Endothelial cell of umbilical vein (primary cell): Measurements from ENCODE around the gene SLAMF1. TPM values are rescaled to one million over a fixed set of nuclear protein-coding genes. Genes with fewer than 3 reads are reported as not detected.

Source experiments
- BruUV-seq: library from RNA; stranded (reverse); fragments of 400-500 nt; replicated peaks from 2 replicates; lab custom pipeline; 2021; lab: Mats Ljungman, UMichigan
- CTCF ChIA-PET: fragments of 300-600, 350-600 bp; sonication (Branson Sonifier 250); formaldehyde crosslinking; loops from one replicate; lab custom pipeline; 2021; ENCODE audit warnings: antibody characterized with exemption, inconsistent platforms; lab: Charles Lee
- POLR2A ChIA-PET: fragments of 300-600, 350-600 bp; sonication (Branson Sonifier 250); formaldehyde crosslinking; loops from one replicate; lab custom pipeline; 2021; ENCODE audit warnings: antibody characterized with exemption, inconsistent platforms; lab: Charles Lee
- DNase-seq: peaks from one replicate; pipeline ENCODE4 v3.0.0-alpha.2; 2011; ENCODE audit warnings: low read depth, low spot score
- FAIRE-seq: peaks from 2 replicates; lab custom pipeline; 2011; peaks lifted over from hg19 to GRCh38; lab: Jason Lieb, UNC
- H2AFZ ChIP-seq: 2 replicates; pipeline ENCODE4 v1.6.0; 2012; ENCODE audit warnings: low read depth, low read length, control low read depth, inconsistent platforms
- H3K27ac ChIP-seq: 2 replicates; pipeline ENCODE4 v1.5.1; 2011; ENCODE audit warnings: low read depth, mild to moderate bottlenecking, control low read depth, low read length, moderate library complexity; ENCODE audit not compliant: insufficient read depth
- H3K27me3 ChIP-seq, 2 experiments: 2 replicates each; pipeline versions ENCODE4 v1.6.0 to v1.6.1; 2011; ENCODE audit warnings: low read length in 2 of 2, mixed read lengths in 1 of 2; ENCODE audit not compliant: control insufficient read depth in 2 of 2, insufficient read depth in 2 of 2
- H3K36me3 ChIP-seq, 2 experiments: 2 replicates in 1 of 2; 3 replicates in 1 of 2; pipeline ENCODE4 v1.5.1; 2011; ENCODE audit warnings: low read length in 2 of 2, mild to moderate bottlenecking in 1 of 2, moderate library complexity in 1 of 2; ENCODE audit not compliant: control insufficient read depth in 2 of 2, insufficient read depth in 2 of 2; ENCODE audit errors: extremely low read depth in 1 of 2
- H3K4me1 ChIP-seq: 3 replicates; pipeline ENCODE4 v1.5.1; 2011; ENCODE audit warnings: mild to moderate bottlenecking, low read length; ENCODE audit not compliant: control insufficient read depth, insufficient read depth; ENCODE audit errors: extremely low read depth
- H3K4me2 ChIP-seq: 2 replicates; pipeline ENCODE4 v1.6.1; 2011; ENCODE audit warnings: low read length, control low read depth, mixed read lengths; ENCODE audit not compliant: insufficient read depth
- H3K4me3 ChIP-seq, 3 experiments: fragments of 200-600 bp in 1 of 3; sonication (generic), shearing (Covaris generic) in 1 of 3; replicated peaks in 1 of 3; 2 replicates each; pipeline ENCODE4 v1.5.1; 2011 to 2016; ENCODE audit warnings: control low read depth in 3 of 3, low read length in 3 of 3, mild to moderate bottlenecking in 2 of 3, inconsistent platforms in 1 of 3, low read depth in 1 of 3, moderate library complexity in 1 of 3; ENCODE audit not compliant: insufficient read depth in 1 of 3
- H3K79me2 ChIP-seq: 2 replicates; pipeline ENCODE4 v1.6.0; 2012; ENCODE audit warnings: low read length, inconsistent platforms; ENCODE audit not compliant: control insufficient read depth, insufficient read depth
- H3K9ac ChIP-seq: replicated peaks from 2 replicates; pipeline ENCODE3; 2011; ENCODE audit warnings: low read length, control low read depth; ENCODE audit not compliant: insufficient read depth; ENCODE audit errors: extremely low read depth
- H3K9me1 ChIP-seq: replicated peaks from 3 replicates; pipeline ENCODE4 v1.6.0; 2011; ENCODE audit warnings: mild to moderate bottlenecking, low read length; ENCODE audit not compliant: control insufficient read depth, insufficient read depth; ENCODE audit errors: extremely low read depth
- H3K9me3 ChIP-seq: replicated peaks from 2 replicates; pipeline ENCODE4 v1.5.1; 2012; ENCODE audit warnings: low read length, inconsistent platforms; ENCODE audit not compliant: control insufficient read depth, insufficient read depth
- H4K20me1 ChIP-seq: replicated peaks from 2 replicates; pipeline ENCODE3; 2011; ENCODE audit warnings: mild to moderate bottlenecking, low read length; ENCODE audit not compliant: control insufficient read depth, insufficient read depth; ENCODE audit errors: extremely low read depth
- EZH2 ChIP-seq: IDR thresholded peaks from 2 replicates; pipeline ENCODE4 v1.6.1; 2012; ENCODE audit warnings: borderline replicate concordance, low read depth, mild to moderate bottlenecking, moderate library complexity, low read length, inconsistent platforms; ENCODE audit not compliant: severe bottlenecking
- FOS ChIP-seq: IDR thresholded peaks from 2 replicates; pipeline ENCODE4 v1.6.1; 2011; ENCODE audit warnings: mild to moderate bottlenecking, low read length, moderate library complexity, borderline replicate concordance; ENCODE audit not compliant: insufficient read depth
- MAX ChIP-seq: IDR thresholded peaks from 2 replicates; pipeline ENCODE4 v1.6.1; 2011; ENCODE audit not compliant: insufficient read depth, insufficient read length
- MYC ChIP-seq: IDR thresholded peaks from one replicate; pipeline ENCODE4 v1.6.1; 2011; ENCODE audit warnings: mild to moderate bottlenecking, low read depth, low read length
- POLR2AphosphoS5 ChIP-seq: IDR thresholded peaks from 2 replicates; pipeline ENCODE4 v1.6.1; 2012; ENCODE audit warnings: low read depth, mild to moderate bottlenecking, control low read depth, low read length, moderate library complexity; ENCODE audit not compliant: insufficient read depth
- dilution Hi-C: fragments of 300-500 bp; cut with MboI; formaldehyde crosslinking; loops from one replicate; pipeline ENCODE4 v1.15.0; 2019; ENCODE audit warnings: low sequenced_read_pairs; ENCODE audit not compliant: extremely low pct_ligation_motif_present
- intact Hi-C: fragments of 100-400 bp; cut with micrococcal nuclease; formaldehyde crosslinking; loops from one replicate; pipeline ENCODE4 v1.10.0; 2022
- polyA plus RNA-seq, 4 experiments: library from polyadenylated mRNA; depleted of rRNA in 3 of 4; stranded (reverse) in 3 of 4; unstranded in 1 of 4; fragments of >200 nt; gene quantifications; 2 replicates each; pipeline versions ENCODE4 v1.2.1 to v1.2.3, GENCODE V29; 2011 to 2012; ENCODE audit warnings: missing spikeins in 1 of 4
- total RNA-seq: library from RNA; stranded (reverse); gene quantifications from 2 replicates; pipeline ENCODE4 v1.2.3, GENCODE V29; 2021
- TF ChIP-seq, protein P1 (sequence below), 2 donors: IDR thresholded peaks; 1 replicate in 1 of 2; 2 replicates in 1 of 2; pipeline ENCODE4 v1.5.1; 2011; ENCODE audit warnings: low read length in 2 of 2, mild to moderate bottlenecking in 2 of 2, moderate library complexity in 2 of 2, control low read depth in 1 of 2, inconsistent platforms in 1 of 2, low read depth in 1 of 2; ENCODE audit not compliant: insufficient read depth in 1 of 2; ENCODE audit errors: extremely low read depth in 1 of 2

Gene SLAMF1
- total and polyA plus RNA-seq, 2 donors (not counting 3 experiments of a cell fraction or from before 2014, with no cell fraction given), result not detected

DNA sequence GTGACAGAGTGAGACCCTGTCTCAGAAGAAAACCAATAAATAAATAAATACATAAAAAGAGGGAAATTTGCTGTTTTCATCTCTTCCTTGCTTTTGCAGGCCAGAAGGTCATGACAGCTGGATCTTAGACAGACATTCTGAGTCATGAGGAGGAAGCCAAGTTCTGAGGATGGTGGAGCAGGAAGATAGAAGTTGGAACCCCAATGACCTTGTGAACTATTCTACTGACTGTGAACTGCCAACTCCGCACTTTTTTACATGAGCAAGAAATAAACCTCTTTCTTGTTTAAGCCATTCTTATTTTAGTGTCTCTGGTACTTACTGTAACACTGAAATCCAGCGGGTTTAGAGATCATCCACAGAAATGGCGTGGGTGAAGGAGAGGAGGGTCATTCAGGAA lies 76.0 kb downstream of the SLAMF1 start:
- H3K9me1 ChIP-seq, result no peaks in the 10 kb centered on the region
- ChIA-PET POLR2A (no interaction called here), CTCF (no interaction called here)
- no TSS peak for BruUV-seq
- H3K9me3 ChIP-seq, result no peaks in the 10 kb centered on the region
- no peaks in the 10 kb centered on the region for H3K79me2 ChIP-seq
- DNase-seq (no peak), FAIRE-seq (no peak)
- H3K27ac ChIP-seq, result no peak overlapping the region
- H4K20me1 ChIP-seq, result no peaks in the 10 kb centered on the region
- H3K36me3 ChIP-seq, result no peaks in the 10 kb centered on the region
- intact Hi-C loops, result no loop called here
- no peaks in the 10 kb centered on the region for H3K27me3 ChIP-seq
- H3K4me2 ChIP-seq, result no peak overlapping the region
- H3K4me1 ChIP-seq, result no peaks in the 10 kb centered on the region
- no peak for TF ChIP-seq MYC
- no peak for TF ChIP-seq POLR2AphosphoS5
- no peak for TF ChIP-seq MAX
- no peak for TF ChIP-seq FOS
- no peak for TF ChIP-seq EZH2
- TF ChIP-seq, protein P1, sequence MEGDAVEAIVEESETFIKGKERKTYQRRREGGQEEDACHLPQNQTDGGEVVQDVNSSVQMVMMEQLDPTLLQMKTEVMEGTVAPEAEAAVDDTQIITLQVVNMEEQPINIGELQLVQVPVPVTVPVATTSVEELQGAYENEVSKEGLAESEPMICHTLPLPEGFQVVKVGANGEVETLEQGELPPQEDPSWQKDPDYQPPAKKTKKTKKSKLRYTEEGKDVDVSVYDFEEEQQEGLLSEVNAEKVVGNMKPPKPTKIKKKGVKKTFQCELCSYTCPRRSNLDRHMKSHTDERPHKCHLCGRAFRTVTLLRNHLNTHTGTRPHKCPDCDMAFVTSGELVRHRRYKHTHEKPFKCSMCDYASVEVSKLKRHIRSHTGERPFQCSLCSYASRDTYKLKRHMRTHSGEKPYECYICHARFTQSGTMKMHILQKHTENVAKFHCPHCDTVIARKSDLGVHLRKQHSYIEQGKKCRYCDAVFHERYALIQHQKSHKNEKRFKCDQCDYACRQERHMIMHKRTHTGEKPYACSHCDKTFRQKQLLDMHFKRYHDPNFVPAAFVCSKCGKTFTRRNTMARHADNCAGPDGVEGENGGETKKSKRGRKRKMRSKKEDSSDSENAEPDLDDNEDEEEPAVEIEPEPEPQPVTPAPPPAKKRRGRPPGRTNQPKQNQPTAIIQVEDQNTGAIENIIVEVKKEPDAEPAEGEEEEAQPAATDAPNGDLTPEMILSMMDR (IDR thresholded peaks at IDR 0.05; ENCODE audit: extremely low read depth in 1 of 2, insufficient read depth in 1 of 2, low read depth in 1 of 2, low read length in 2 of 2), result no peak
- H3K4me3 ChIP-seq, result no peak overlapping the region
- dilution Hi-C loops, result no loop called here
- H2AFZ ChIP-seq, result no peak overlapping the region
- H3K9ac ChIP-seq, result no peak overlapping the region
